ENCODE results near the gene WDFY4. TPM values are rescaled to one million over a fixed set of nuclear protein-coding genes. Genes with fewer than 3 reads are reported as not detected.

The WDFY4 gene
- total RNA-seq, 1 donor from 2014 or later = 4.3 TPM

GRCh38 chr10:48703531-48704122 is 19.0 kb downstream of the WDFY4 start:
- Mint-ChIP-seq H3K27me3 (ENCODE audit: low read depth) (peaks cover 74% of the 10 kb centered on the region), H3K4me1 (no peaks in the 10 kb centered on the region), H3K9me3 (no peaks in the 10 kb centered on the region), H3K4me3 (no peak overlapping the region), H3K27ac (no peak overlapping the region), H3K36me3 (no peaks in the 10 kb centered on the region)
- DNase-seq (ENCODE audit: low spot score in 2 of 2, unreplicated experiment in 2 of 2) = no peak
- no peak for TF ChIP-seq CTCF (IDR thresholded peaks at IDR 0.05; ENCODE audit: unreplicated experiment)

- Mint-ChIP-seq H3K9me3 (no peaks in the 10 kb centered on the region), H3K4me3 (no peak overlapping the region), H3K4me1 (no peaks in the 10 kb centered on the region), H3K27ac (no peak overlapping the region), H3K36me3 (no peaks in the 10 kb centered on the region), H3K27me3 (ENCODE audit: low read depth) (peaks cover 71% of the 10 kb centered on the region)
- TF ChIP-seq CTCF (IDR thresholded peaks at IDR 0.05; ENCODE audit: unreplicated experiment) = no peak
- DNase-seq (ENCODE audit: low spot score in 2 of 2, unreplicated experiment in 2 of 2) = no peak
These were observed 19.5 kb downstream of the WDFY4 start for GRCh38 chr10:48704156-48704555.

- H3K9me3 Mint-ChIP-seq = no peaks in the 10 kb centered on the region
- DNase-seq (ENCODE audit: low spot score in 2 of 2, unreplicated experiment in 2 of 2) = no peak
- no peak overlapping the region for H3K4me3 Mint-ChIP-seq
- no peak overlapping the region for H3K27ac Mint-ChIP-seq
- H3K36me3 Mint-ChIP-seq = no peaks in the 10 kb centered on the region
- no peaks in the 10 kb centered on the region for H3K4me1 Mint-ChIP-seq
- TF ChIP-seq CTCF (IDR thresholded peaks at IDR 0.05; ENCODE audit: unreplicated experiment) = no peak
- H3K27me3 Mint-ChIP-seq (ENCODE audit: low read depth) = peaks cover 67% of the 10 kb centered on the region
These were observed 20.8 kb downstream of the WDFY4 start for GRCh38 chr10:48705401-48705938.

- Mint-ChIP-seq H3K9me3 (no peaks in the 10 kb centered on the region), H3K4me1 (no peaks in the 10 kb centered on the region), H3K27ac (no peak overlapping the region), H3K27me3 (ENCODE audit: low read depth) (peaks cover 58% of the 10 kb centered on the region), H3K36me3 (no peaks in the 10 kb centered on the region), H3K4me3 (no peak overlapping the region)
- no peak for DNase-seq (ENCODE audit: low spot score in 2 of 2, unreplicated experiment in 2 of 2)
- no peak for TF ChIP-seq CTCF (IDR thresholded peaks at IDR 0.05; ENCODE audit: unreplicated experiment)
These were observed 22.8 kb downstream of the WDFY4 start for GRCh38 chr10:48707472-48707871.

- Mint-ChIP-seq H3K4me3 (no peak overlapping the region), H3K27me3 (ENCODE audit: low read depth) (peaks cover 58% of the 10 kb centered on the region), H3K4me1 (no peaks in the 10 kb centered on the region), H3K27ac (no peak overlapping the region), H3K36me3 (no peaks in the 10 kb centered on the region), H3K9me3 (no peaks in the 10 kb centered on the region)
- no peak for TF ChIP-seq CTCF (IDR thresholded peaks at IDR 0.05; ENCODE audit: unreplicated experiment)
- no peak for DNase-seq (ENCODE audit: low spot score in 2 of 2, unreplicated experiment in 2 of 2)
These were observed 23.5 kb downstream of the WDFY4 start for GRCh38 chr10:48708144-48708543.

Data from mesothelial cell of epicardium (in vitro differentiated cells).